ENCODE measurements around the gene WDR77.

DNA sequence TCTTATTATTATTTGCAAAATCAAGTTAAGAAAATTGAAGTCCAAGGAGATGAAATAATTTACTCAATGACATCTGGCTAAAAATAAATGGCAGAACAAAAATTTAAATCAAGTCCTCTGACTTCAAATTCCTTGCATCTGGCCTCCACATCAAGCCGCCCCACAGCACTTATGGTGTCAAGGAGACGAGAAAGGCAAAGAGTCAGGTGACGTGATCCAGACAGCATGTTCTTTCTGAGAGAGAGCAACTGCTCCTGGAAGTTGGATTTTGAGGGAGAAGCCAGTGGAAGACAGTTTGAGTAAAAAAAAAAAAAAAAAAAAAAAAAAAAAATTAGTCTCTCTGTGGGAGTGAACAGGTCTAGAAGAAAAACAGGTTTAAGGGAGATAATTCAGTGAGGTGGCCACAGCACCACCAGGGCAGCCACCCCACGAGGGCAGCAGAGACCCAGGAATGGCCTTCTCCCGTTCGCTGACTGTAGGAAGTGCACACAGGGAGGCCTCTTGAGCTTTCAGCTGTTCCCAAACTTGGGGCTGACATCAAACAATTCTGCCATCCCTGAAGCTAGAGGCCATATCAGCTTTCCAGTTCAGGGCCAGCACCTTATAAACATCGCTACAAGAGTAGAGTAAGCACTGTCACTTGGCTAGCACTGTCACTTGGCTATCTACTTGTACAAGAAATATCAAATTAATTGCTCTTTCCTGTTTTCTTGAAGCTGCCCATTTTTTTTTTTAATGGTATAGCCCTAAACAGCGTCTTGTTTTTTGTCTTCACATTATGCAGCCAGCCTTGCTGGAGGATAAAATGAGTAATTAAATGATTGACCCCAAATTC lies 32.5 kb upstream of the WDR77 start:
- TF ChIP-seq, protein P1, sequence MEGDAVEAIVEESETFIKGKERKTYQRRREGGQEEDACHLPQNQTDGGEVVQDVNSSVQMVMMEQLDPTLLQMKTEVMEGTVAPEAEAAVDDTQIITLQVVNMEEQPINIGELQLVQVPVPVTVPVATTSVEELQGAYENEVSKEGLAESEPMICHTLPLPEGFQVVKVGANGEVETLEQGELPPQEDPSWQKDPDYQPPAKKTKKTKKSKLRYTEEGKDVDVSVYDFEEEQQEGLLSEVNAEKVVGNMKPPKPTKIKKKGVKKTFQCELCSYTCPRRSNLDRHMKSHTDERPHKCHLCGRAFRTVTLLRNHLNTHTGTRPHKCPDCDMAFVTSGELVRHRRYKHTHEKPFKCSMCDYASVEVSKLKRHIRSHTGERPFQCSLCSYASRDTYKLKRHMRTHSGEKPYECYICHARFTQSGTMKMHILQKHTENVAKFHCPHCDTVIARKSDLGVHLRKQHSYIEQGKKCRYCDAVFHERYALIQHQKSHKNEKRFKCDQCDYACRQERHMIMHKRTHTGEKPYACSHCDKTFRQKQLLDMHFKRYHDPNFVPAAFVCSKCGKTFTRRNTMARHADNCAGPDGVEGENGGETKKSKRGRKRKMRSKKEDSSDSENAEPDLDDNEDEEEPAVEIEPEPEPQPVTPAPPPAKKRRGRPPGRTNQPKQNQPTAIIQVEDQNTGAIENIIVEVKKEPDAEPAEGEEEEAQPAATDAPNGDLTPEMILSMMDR (conservative IDR thresholded peaks at IDR 0.05; ENCODE audit: low read length), result peak; percentile 85
- no peak for TF ChIP-seq EZH2phosphoT487 (IDR thresholded peaks at IDR 0.05; ENCODE audit: borderline replicate concordance)
